GM23338 (cell line): ENCODE measurements around the gene GALC. TPM values are rescaled to one million over a fixed set of nuclear protein-coding genes. Genes with fewer than 3 reads are reported as not detected.

Experiments
- ATAC-seq: fragments of 200-7000 bp; cut with Tn5 transposase; 3 replicates; pipeline ENCODE4 v1.9.1; 2020
- DNase-seq: peaks from one replicate; pipeline ENCODE4 v3.0.0-alpha.2; 2015; ENCODE audit warnings: low spot score
- H2AFZ ChIP-seq: fragments of 200-600 bp; sonication (generic); 2 replicates; pipeline ENCODE4 v1.8.0; 2016; ENCODE audit warnings: antibody characterized with exemption, mild to moderate bottlenecking, moderate library complexity
- H3F3A ChIP-seq: fragments of 200-600 bp; sonication (generic); replicated peaks from 2 replicates; pipeline ENCODE4 v1.8.0; 2017; ENCODE audit warnings: antibody characterized with exemption, mixed run types, low read depth
- H3K27ac ChIP-seq: fragments of 200-600 bp; sonication (generic); 2 replicates; pipeline ENCODE4 v1.6.1; 2016; ENCODE audit warnings: low read depth
- H3K27me3 ChIP-seq: fragments of 200-600 bp; sonication (generic); 2 replicates; pipeline ENCODE4 v1.8.0; 2016; ENCODE audit warnings: mild to moderate bottlenecking, mixed run types, moderate library complexity; ENCODE audit not compliant: insufficient read depth
- H3K36me3 ChIP-seq: fragments of 200-600 bp; sonication (generic); 2 replicates; pipeline ENCODE4 v1.8.0; 2016; ENCODE audit warnings: mild to moderate bottlenecking; ENCODE audit not compliant: insufficient read depth
- H3K4me1 ChIP-seq: fragments of 200-600 bp; sonication (generic); 2 replicates; pipeline ENCODE4 v1.8.0; 2016; ENCODE audit warnings: mild to moderate bottlenecking, moderate library complexity; ENCODE audit not compliant: insufficient read depth
- H3K4me2 ChIP-seq: fragments of 200-600 bp; sonication (generic); 2 replicates; pipeline ENCODE4 v1.7.1; 2017; ENCODE audit warnings: mixed run types
- H3K4me3 ChIP-seq: fragments of 200-600 bp; sonication (generic); 2 replicates; pipeline ENCODE4 v1.6.1; 2016; ENCODE audit warnings: mixed run types
- H3K79me2 ChIP-seq: fragments of 200-600 bp; sonication (generic); replicated peaks from 2 replicates; pipeline ENCODE4 v1.8.0; 2017; ENCODE audit warnings: mild to moderate bottlenecking; ENCODE audit not compliant: insufficient read depth
- H3K9me2 ChIP-seq: fragments of 200-600 bp; sonication (generic); 2 replicates; pipeline ENCODE4 v1.8.0; 2017; ENCODE audit not compliant: insufficient read depth
- H4K20me1 ChIP-seq: fragments of 200-600 bp; sonication (generic); replicated peaks from 2 replicates; pipeline ENCODE4 v1.8.0; 2017; ENCODE audit warnings: mild to moderate bottlenecking; ENCODE audit not compliant: insufficient read depth
- H3K27ac Mint-ChIP-seq: 2 replicates; pipeline ENCODE4 v1.8.0; 2020; ENCODE audit warnings: inconsistent platforms, mild to moderate bottlenecking, moderate library complexity, mixed read lengths
- H3K27me3 Mint-ChIP-seq: 3 replicates; pipeline ENCODE4 v1.8.0; 2022; ENCODE audit warnings: low read depth, mild to moderate bottlenecking, moderate library complexity, mixed read lengths, inconsistent platforms; ENCODE audit not compliant: insufficient read depth, poor library complexity
- H3K36me3 Mint-ChIP-seq: 3 replicates; pipeline ENCODE4 v1.8.0; 2021; ENCODE audit warnings: low read depth, mild to moderate bottlenecking, inconsistent platforms, moderate library complexity, mixed read lengths
- H3K4me1 Mint-ChIP-seq: 3 replicates; pipeline ENCODE4 v1.8.0; 2020; ENCODE audit warnings: mild to moderate bottlenecking, inconsistent platforms, mixed read lengths
- H3K4me3 Mint-ChIP-seq: 3 replicates; pipeline ENCODE4 v1.8.0; 2021; ENCODE audit warnings: moderate library complexity, mild to moderate bottlenecking, inconsistent platforms, mixed read lengths
- H3K9me3 Mint-ChIP-seq: 3 replicates; pipeline ENCODE4 v1.8.0; 2020; ENCODE audit warnings: moderate library complexity, mild to moderate bottlenecking, inconsistent platforms, mixed read lengths
- CREB1 ChIP-seq: fragments of 250-450 bp; sonication (Bioruptor Pico); IDR thresholded peaks from 2 replicates; pipeline ENCODE4 v1.5.0; 2020; ENCODE audit warnings: low read depth, mild to moderate bottlenecking, moderate library complexity
- EZH2 ChIP-seq: fragments of 200-600 bp; sonication (generic); IDR thresholded peaks from one replicate; pipeline ENCODE4 v1.8.0; 2017; ENCODE audit warnings: antibody characterized with exemption, mild to moderate bottlenecking, low read depth; ENCODE audit not compliant: unreplicated experiment
- EZH2phosphoT487 ChIP-seq: fragments of 200-600 bp; sonication (generic); IDR thresholded peaks from one replicate; pipeline ENCODE4 v1.8.1; 2018; ENCODE audit warnings: antibody characterized with exemption; ENCODE audit not compliant: unreplicated experiment
- JUNB ChIP-seq: IDR thresholded peaks from one replicate; pipeline ENCODE4 v1.6.1; 2016; ENCODE audit warnings: antibody characterized with exemption; ENCODE audit not compliant: unreplicated experiment
- NANOG ChIP-seq: IDR thresholded peaks from 2 replicates; pipeline ENCODE4 v1.6.1; 2016; ENCODE audit warnings: antibody characterized with exemption, borderline replicate concordance
- POLR2AphosphoS5 ChIP-seq: IDR thresholded peaks from 2 replicates; pipeline ENCODE4 v1.6.1; 2016; ENCODE audit warnings: antibody characterized with exemption, low read depth
- STAT1 ChIP-seq: IDR thresholded peaks from one replicate; pipeline ENCODE4 v1.6.1; 2016; ENCODE audit warnings: antibody characterized with exemption; ENCODE audit not compliant: unreplicated experiment
- ZNF331 ChIP-seq: fragments of 250-450 bp; sonication (Bioruptor Pico); IDR thresholded peaks from 2 replicates; pipeline ENCODE4 v1.5.0; 2020; ENCODE audit warnings: low read depth, mild to moderate bottlenecking, moderate library complexity
- ZNF462 ChIP-seq: fragments of 250-450 bp; sonication (Bioruptor Pico); IDR thresholded peaks from 2 replicates; pipeline ENCODE4 v1.5.0; 2020; ENCODE audit warnings: mild to moderate bottlenecking, moderate library complexity
- polyA plus RNA-seq: library from polyadenylated mRNA; unstranded; fragments of >200 nt; fragmentation: Nextera tagmentation; extraction: Ambion mirVana; gene quantifications from 2 replicates; pipeline ENCODE4 v1.2.1, GENCODE V29; 2016
- total RNA-seq: library from RNA; depleted of rRNA; stranded (reverse); fragments of >200 nt; shearing (Covaris generic); gene quantifications from 2 replicates; pipeline ENCODE4 v1.2.3, GENCODE V29; 2014
- TF ChIP-seq, protein P1 (sequence below): IDR thresholded peaks from 2 replicates; pipeline ENCODE4 v1.6.1; 2016; ENCODE audit warnings: antibody characterized with exemption
- TF ChIP-seq, protein P2 (sequence below): IDR thresholded peaks from one replicate; pipeline ENCODE4 v1.6.1; 2018; ENCODE audit warnings: antibody characterized with exemption; ENCODE audit not compliant: unreplicated experiment

GALC gene
- total and polyA plus RNA-seq, 2 experiments from 2014 or later, result 3.4 to 12.9 TPM

- TF ChIP-seq ZNF462 (CRISPR knock-in tag), result no peak
- TF ChIP-seq STAT1, result no peak
Observed at GRCh38 chr14:87940894-87941293, 52.1 kb downstream of the GALC start (continued).

GRCh38 chr14:87940382-87940781, 52.6 kb downstream of the GALC start:
- ATAC-seq, result no peak
- no peak overlapping the region for H3K4me3 Mint-ChIP-seq

More at GRCh38 chr14:87940382-87940781, 52.6 kb downstream of the GALC start:
- no peak for DNase-seq
- H3K4me1 Mint-ChIP-seq, result peaks cover 10% of the 10 kb centered on the region; the same call in 2 of the 3 replicates
- Histone ChIP-seq H3K4me2 (no peak overlapping the region), H3K4me1 (peaks cover 7% of the 10 kb centered on the region; the same call in 1 of the 2 replicates), H3K36me3 (no peaks in the 10 kb centered on the region), H3F3A (no peaks in the 10 kb centered on the region), H3K79me2 (no peaks in the 10 kb centered on the region), H2AFZ (no peak overlapping the region), H3K27me3 (no peaks in the 10 kb centered on the region), H3K27ac (no peak overlapping the region), H3K9me2 (no peaks in the 10 kb centered on the region), H4K20me1 (no peaks in the 10 kb centered on the region), H3K4me3 (no peak overlapping the region)
- H3K9me3 Mint-ChIP-seq, result no peaks in the 10 kb centered on the region
- no peak overlapping the region for H3K27ac Mint-ChIP-seq
- H3K36me3 Mint-ChIP-seq, result no peaks in the 10 kb centered on the region
- no peaks in the 10 kb centered on the region for H3K27me3 Mint-ChIP-seq
- TF ChIP-seq EZH2phosphoT487, result no peak
- no peak for TF ChIP-seq CREB1
- no peak for TF ChIP-seq STAT1
- no peak for TF ChIP-seq ZNF331 (CRISPR knock-in tag)
- TF ChIP-seq, protein P1, sequence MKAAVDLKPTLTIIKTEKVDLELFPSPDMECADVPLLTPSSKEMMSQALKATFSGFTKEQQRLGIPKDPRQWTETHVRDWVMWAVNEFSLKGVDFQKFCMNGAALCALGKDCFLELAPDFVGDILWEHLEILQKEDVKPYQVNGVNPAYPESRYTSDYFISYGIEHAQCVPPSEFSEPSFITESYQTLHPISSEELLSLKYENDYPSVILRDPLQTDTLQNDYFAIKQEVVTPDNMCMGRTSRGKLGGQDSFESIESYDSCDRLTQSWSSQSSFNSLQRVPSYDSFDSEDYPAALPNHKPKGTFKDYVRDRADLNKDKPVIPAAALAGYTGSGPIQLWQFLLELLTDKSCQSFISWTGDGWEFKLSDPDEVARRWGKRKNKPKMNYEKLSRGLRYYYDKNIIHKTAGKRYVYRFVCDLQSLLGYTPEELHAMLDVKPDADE, result no peak
- TF ChIP-seq EZH2, result no peak
- TF ChIP-seq NANOG, result no peak
- TF ChIP-seq, protein P2, sequence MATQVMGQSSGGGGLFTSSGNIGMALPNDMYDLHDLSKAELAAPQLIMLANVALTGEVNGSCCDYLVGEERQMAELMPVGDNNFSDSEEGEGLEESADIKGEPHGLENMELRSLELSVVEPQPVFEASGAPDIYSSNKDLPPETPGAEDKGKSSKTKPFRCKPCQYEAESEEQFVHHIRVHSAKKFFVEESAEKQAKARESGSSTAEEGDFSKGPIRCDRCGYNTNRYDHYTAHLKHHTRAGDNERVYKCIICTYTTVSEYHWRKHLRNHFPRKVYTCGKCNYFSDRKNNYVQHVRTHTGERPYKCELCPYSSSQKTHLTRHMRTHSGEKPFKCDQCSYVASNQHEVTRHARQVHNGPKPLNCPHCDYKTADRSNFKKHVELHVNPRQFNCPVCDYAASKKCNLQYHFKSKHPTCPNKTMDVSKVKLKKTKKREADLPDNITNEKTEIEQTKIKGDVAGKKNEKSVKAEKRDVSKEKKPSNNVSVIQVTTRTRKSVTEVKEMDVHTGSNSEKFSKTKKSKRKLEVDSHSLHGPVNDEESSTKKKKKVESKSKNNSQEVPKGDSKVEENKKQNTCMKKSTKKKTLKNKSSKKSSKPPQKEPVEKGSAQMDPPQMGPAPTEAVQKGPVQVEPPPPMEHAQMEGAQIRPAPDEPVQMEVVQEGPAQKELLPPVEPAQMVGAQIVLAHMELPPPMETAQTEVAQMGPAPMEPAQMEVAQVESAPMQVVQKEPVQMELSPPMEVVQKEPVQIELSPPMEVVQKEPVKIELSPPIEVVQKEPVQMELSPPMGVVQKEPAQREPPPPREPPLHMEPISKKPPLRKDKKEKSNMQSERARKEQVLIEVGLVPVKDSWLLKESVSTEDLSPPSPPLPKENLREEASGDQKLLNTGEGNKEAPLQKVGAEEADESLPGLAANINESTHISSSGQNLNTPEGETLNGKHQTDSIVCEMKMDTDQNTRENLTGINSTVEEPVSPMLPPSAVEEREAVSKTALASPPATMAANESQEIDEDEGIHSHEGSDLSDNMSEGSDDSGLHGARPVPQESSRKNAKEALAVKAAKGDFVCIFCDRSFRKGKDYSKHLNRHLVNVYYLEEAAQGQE, result no peak
- no peak for TF ChIP-seq POLR2AphosphoS5
- no peak for TF ChIP-seq JUNB
